Right atrium auricular region (tissue), 2 donors: ENCODE results near the gene ARTN. TPM values are rescaled to one million over a fixed set of nuclear protein-coding genes. Genes with fewer than 3 reads are reported as not detected.

Source experiments
- DNase-seq: peaks from one replicate; pipeline ENCODE4 v3.0.0-alpha.2; 2019; ENCODE audit warnings: low spot score
- H3K27ac ChIP-seq, 2 donors: fragments of 200-600 bp; sonication (generic); 1 replicate in 1 of 2; 2 replicates in 1 of 2; pipeline ENCODE4 v1.5.1; 2016 to 2019
- H3K27me3 ChIP-seq, 2 donors: fragments of 200-600 bp; sonication (generic); one replicate each; pipeline versions ENCODE4 v1.5.1 to v1.6.0; 2017 to 2019
- H3K36me3 ChIP-seq: fragments of 200-600 bp; sonication (generic); one replicate; pipeline ENCODE4 v1.5.1; 2016
- H3K4me1 ChIP-seq, 2 donors: fragments of 200-600 bp; sonication (generic); one replicate each; pipeline versions ENCODE4 v1.5.1 to v1.6.0; 2017 to 2019
- H3K4me3 ChIP-seq, 2 donors: fragments of 200-600 bp; sonication (generic); 1 replicate in 1 of 2; 2 replicates in 1 of 2; pipeline ENCODE4 v1.5.1; 2017 to 2019; ENCODE audit warnings: mild to moderate bottlenecking in 1 of 2, moderate library complexity in 1 of 2
- H3K9me3 ChIP-seq, 2 donors: fragments of 200-600 bp; sonication (generic); one replicate each; pipeline ENCODE4 v1.5.1; 2019
- CTCF ChIP-seq, 2 donors: fragments of 200-600 bp; sonication (generic); IDR thresholded peaks; one replicate each; pipeline ENCODE4 v1.5.1; 2019; ENCODE audit warnings: antibody characterized with exemption in 2 of 2
- total RNA-seq, 2 donors: library from RNA; depleted of rRNA; stranded (reverse); fragments of >200 nt; gene quantifications; one replicate each; pipeline ENCODE4 v1.1.0, GENCODE V29; 2016

The ARTN gene
- total RNA-seq, 2 donors from 2014 or later = 0.75 TPM; not detected in 1

- no peak for TF ChIP-seq CTCF (IDR thresholded peaks at IDR 0.05)
Observed at GRCh38 chr1:43947061-43947873, 13.7 kb downstream of the ARTN start.

DNA sequence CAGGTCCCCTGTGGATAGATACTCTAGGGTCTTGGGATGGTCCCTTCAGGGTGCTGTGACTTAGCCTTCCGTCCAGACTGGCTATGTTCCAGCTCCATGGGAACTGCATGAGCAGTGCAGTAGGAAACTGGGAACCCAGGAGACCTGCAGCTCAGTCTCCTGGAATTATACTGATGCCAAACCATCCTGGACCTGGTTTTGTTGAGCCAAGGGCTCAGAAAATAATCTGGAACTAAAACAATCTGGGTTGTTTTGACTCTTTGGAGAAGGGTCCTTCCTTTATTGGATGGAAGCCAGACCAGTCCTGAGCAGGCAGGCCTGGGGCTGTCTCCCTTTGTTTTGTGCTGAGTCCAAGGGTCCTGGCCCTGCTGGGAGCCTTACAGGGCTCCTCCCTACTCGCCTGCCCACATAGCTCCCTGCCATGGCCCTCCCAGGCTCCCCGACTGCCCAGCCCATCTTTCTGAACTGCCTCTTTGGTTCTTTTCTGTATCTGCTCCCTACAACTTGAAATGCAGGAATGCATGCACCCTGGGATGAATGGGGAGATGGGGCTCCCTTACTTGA lies 14.4 kb downstream of the ARTN start:
- Histone ChIP-seq H3K4me1 (peaks cover 0 to 33% of the 10 kb centered on the region in 2 donors), H3K27me3 (no peaks in the 10 kb centered on the region), H3K36me3 (peaks cover 6% of the 10 kb centered on the region), H3K27ac (peak overlapping the region; percentile 93 to 96), H3K4me3 (peak overlapping the region; percentile 63 to 79), H3K9me3 (no peaks in the 10 kb centered on the region)
- no peak for DNase-seq
- TF ChIP-seq CTCF (IDR thresholded peaks at IDR 0.05) = no peak

More at GRCh38 chr1:43947061-43947873, 13.7 kb downstream of the ARTN start:
- peaks cover 0 to 33% of the 10 kb centered on the region in 2 donors for H3K4me1 ChIP-seq
- no peak for DNase-seq
- H3K9me3 ChIP-seq = no peaks in the 10 kb centered on the region
- peaks cover 6% of the 10 kb centered on the region for H3K36me3 ChIP-seq
- H3K27ac ChIP-seq = peak overlapping the region; percentile 93 to 96
- peak overlapping the region; percentile 63 to 79 for H3K4me3 ChIP-seq
- no peaks in the 10 kb centered on the region for H3K27me3 ChIP-seq

GRCh38 chr1:43949678-43950077 lies 16.1 kb downstream of the ARTN start:
- no peaks in the 10 kb centered on the region for H3K27me3 ChIP-seq
- H3K4me1 ChIP-seq = peaks cover 0 to 33% of the 10 kb centered on the region in 2 donors
- no peaks in the 10 kb centered on the region for H3K9me3 ChIP-seq
- DNase-seq = no peak
- peaks cover 6% of the 10 kb centered on the region for H3K36me3 ChIP-seq
- H3K27ac ChIP-seq = no peak overlapping the region
- no peak for TF ChIP-seq CTCF (IDR thresholded peaks at IDR 0.05)
- no peak overlapping the region for H3K4me3 ChIP-seq

DNA sequence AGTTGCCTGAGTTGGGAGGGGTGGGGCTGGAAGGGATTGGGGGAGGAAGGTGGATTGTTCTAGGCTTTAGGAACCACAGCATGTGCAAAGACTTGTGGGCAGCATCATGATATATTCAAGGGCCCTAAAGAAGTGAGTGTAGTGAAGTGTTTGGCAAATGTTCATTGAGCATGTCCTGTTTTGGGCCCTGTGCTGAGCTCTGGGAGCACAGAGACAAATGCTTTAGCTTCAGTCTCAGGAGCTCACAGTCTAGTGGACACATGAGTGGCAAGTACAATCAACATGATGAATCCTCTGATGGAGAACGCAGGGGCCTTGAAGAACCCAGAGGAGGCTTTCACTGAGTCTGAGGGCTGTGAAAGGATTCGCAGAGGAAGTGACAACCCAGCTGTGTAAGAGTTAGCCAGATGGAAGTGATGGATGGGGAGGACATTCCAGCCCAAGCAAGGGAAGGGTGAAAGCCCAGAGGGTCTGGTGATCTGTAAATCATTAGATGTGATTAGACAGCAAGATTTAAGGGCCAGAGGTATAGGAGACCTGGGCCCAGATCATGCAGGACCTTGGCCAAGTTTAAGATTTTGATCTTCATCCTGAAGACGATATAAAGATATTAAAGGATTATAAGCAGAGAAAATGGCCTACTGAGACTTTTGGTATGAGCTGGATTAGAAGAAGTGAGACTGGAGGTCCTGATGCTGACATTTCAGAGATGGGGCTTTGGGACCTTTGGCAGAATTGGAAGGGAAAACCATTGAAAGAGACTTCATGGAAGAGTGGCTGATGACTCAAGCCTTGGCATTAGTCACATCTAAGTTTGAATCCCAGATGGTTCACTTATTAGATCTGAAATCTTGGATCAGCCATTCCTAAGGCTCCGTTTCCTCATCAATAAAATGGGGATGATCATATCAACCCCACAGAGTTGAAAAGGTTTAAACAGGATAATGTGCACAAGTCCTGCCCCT lies 17.7 kb downstream of the ARTN start:
- Histone ChIP-seq H3K4me3 (no peak overlapping the region), H3K27ac (no peak overlapping the region), H3K27me3 (no peaks in the 10 kb centered on the region), H3K36me3 (peaks cover 6% of the 10 kb centered on the region), H3K4me1 (peaks cover 0 to 22% of the 10 kb centered on the region in 2 donors), H3K9me3 (no peaks in the 10 kb centered on the region)
- DNase-seq = no peak
- no peak for TF ChIP-seq CTCF (IDR thresholded peaks at IDR 0.05)

- Histone ChIP-seq H3K4me3 (no peak overlapping the region), H3K9me3 (no peaks in the 10 kb centered on the region), H3K4me1 (peaks cover 0 to 13% of the 10 kb centered on the region in 2 donors), H3K27ac (no peak overlapping the region), H3K27me3 (no peaks in the 10 kb centered on the region), H3K36me3 (peaks cover 21% of the 10 kb centered on the region)
- DNase-seq = no peak
- no peak for TF ChIP-seq CTCF (IDR thresholded peaks at IDR 0.05)
Observed at GRCh38 chr1:43952731-43953346, 19.2 kb downstream of the ARTN start.
